ENCODE results near the gene ENTHD1.
A peak's percentile ranks its signal among the peaks of the same experiment; 100 is the strongest.

The ENTHD1 gene

GRCh38 chr22:39845529-39845928, 48.0 kb downstream of the ENTHD1 start:
- DNase-seq (ENCODE audit: low spot score): no peak

GRCh38 chr22:39839917-39840510, 53.5 kb downstream of the ENTHD1 start:
- peak; percentile 54 for DNase-seq (ENCODE audit: low spot score)

- DNase-seq (ENCODE audit: low spot score): no peak
Observed at GRCh38 chr22:39839204-39839603, 54.4 kb downstream of the ENTHD1 start.

DNA sequence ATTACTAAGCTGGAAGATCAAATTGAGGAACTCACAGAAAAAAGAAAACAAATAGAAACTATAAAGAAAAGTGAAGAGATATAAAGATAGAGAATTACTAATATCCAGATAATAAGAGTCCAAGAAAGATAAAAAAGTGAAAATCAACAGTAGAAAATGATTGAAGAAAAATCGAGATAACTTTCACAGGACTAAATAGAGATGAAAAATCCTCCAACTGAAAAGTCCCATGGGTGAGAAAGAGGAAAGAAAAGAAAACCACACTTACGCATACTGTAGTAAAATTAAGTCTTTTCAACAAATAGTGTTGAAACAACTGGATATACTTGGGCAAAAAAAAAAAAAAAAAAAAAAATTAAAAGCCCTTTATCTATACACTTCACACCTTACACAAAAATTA, 60.0 kb downstream of the ENTHD1 start:
- no peak for DNase-seq (ENCODE audit: low spot score)

- DNase-seq (ENCODE audit: low spot score): no peak
Observed at GRCh38 chr22:39833093-39833492, 60.5 kb downstream of the ENTHD1 start.

DNA sequence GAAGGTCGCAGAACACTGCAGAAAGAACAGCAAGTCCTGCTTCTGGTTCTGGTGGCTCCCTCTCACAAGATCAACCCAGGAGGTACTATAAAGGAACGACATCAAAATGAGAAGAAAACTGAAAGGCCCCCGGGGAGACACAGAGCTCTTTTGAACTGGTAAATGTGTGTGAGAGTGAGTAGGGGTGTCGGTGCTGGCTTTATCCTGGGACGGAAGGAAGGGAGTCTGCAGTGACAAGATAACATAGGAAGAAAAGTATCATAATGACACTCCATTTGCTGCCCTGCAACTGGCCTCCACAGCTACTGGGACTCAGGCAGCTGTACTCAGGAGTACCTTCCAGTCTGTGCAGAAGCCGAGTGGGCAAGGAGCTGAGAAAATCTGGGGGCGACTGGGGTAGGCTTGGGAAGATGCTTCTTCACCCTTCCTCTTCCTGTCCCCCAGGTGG, 60.9 kb downstream of the ENTHD1 start:
- no peak for DNase-seq (ENCODE audit: low spot score)

DNA sequence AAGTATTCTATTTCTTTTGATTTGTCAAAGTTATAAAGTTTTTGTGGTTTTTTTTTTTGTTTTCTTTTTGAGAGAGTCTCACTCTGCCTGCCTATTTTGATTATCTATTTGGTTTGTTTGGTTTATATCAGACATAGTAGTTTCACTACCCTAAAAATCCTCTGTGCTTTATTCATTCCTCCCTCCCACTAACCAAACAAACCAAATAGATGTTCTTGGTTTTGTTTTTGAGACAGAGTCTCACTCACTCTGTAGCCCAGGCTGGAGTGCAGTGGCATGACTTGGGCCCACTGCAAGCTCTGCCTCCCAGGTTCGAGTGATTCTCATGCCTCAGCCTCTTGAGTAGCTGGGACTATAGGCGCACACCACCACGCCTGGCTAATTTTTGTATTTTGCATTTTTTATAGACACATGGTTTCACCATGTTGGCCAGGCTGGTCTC, 67.9 kb downstream of the ENTHD1 start:
- DNase-seq (ENCODE audit: low spot score): no peak

- no peak for DNase-seq (ENCODE audit: low spot score)
Observed at GRCh38 chr22:39821008-39821407, 72.6 kb downstream of the ENTHD1 start.

- DNase-seq (ENCODE audit: low spot score): no peak
Observed at GRCh38 chr22:39820256-39820655, 73.3 kb downstream of the ENTHD1 start.

- no peak for DNase-seq (ENCODE audit: low spot score)
Observed at GRCh38 chr22:39819429-39819828, 74.1 kb downstream of the ENTHD1 start.

- DNase-seq (ENCODE audit: low spot score): no peak
Observed at GRCh38 chr22:39818094-39818493, 75.5 kb downstream of the ENTHD1 start.

- DNase-seq (ENCODE audit: low spot score): no peak
Observed at GRCh38 chr22:39815932-39816331, 77.6 kb downstream of the ENTHD1 start.

GRCh38 chr22:39814899-39815298, 78.7 kb downstream of the ENTHD1 start:
- no peak for DNase-seq (ENCODE audit: low spot score)

- DNase-seq (ENCODE audit: low spot score): no peak
Observed at GRCh38 chr22:39809772-39810557, 83.6 kb downstream of the ENTHD1 start.

GRCh38 chr22:39808081-39808480, 85.5 kb downstream of the ENTHD1 start:
- DNase-seq (ENCODE audit: low spot score): peak; percentile 28

GRCh38 chr22:39806109-39806508, 87.5 kb downstream of the ENTHD1 start:
- DNase-seq (ENCODE audit: low spot score): no peak

- DNase-seq (ENCODE audit: low spot score): no peak
Observed at GRCh38 chr22:39805117-39805516, 88.4 kb downstream of the ENTHD1 start.

- DNase-seq (ENCODE audit: low spot score): no peak
Observed at GRCh38 chr22:39802682-39803081, 90.9 kb downstream of the ENTHD1 start.

GRCh38 chr22:39800790-39801520, 92.6 kb downstream of the ENTHD1 start:
- no peak for DNase-seq (ENCODE audit: low spot score)

DNA sequence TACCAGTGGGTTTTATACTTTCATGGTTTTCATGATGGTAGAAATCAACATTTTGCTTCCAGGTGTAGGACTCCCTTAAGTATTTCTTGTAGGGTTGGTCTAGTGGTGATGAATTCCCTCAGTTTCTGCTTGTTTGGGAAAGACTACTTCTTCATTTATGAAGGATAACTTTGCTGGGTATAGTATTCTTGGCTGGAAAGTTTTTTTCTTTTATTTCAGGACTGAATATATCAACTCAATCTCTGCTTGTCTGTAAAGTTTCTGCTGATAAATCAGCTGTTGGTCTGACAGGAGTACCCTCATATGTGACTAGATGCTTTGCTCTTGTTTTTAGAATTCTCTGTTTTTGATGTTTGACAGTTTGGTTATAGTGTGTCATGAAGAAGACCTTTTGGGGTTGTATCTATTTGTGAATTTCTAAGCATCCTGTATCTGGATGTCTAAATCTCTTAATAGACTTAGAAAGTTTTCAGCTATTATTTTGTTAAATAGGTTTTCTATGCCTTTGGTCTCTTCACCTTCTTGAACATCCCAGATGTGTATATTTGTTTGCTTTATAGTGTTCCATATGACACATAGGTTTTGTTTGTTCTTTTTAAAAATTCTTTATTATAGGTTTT, 95.9 kb downstream of the ENTHD1 start:
- no peak for DNase-seq (ENCODE audit: low spot score)

- DNase-seq (ENCODE audit: low spot score): no peak
Observed at GRCh38 chr22:39789788-39790187, 103.8 kb downstream of the ENTHD1 start.

DNA sequence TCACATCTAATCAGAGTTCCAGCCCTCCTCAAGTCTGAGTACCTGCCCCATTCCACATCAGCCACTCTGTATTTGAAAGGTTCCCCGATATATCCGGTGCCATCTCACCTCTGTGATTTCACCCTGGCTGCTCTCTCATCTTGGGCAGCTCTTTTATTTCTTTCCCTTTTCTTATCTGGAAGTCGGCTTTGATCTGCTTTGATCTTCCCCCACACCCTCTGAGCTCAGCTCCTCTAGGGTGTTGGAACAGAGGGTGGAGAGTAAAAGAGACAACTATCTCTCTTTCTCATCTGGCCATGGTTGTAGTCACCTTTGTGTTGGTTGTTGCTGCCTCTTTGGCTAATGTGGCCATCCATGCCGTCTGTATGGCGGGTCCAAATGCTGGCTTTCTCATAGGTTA, 108.3 kb downstream of the ENTHD1 start:
- no peak for DNase-seq (ENCODE audit: low spot score)
